SK-N-MC (cell line): Measurements from ENCODE around the gene YTHDF1.

Experiments
- EZH2 ChIP-seq: fragments of 200-600 bp; sonication (generic); IDR thresholded peaks from one replicate; pipeline ENCODE4 v1.6.1; 2017; ENCODE audit warnings: antibody characterized with exemption
- POLR2AphosphoS5 ChIP-seq: IDR thresholded peaks from 2 replicates; pipeline ENCODE4 v1.6.1; 2012; ENCODE audit warnings: mild to moderate bottlenecking, low read depth, low read length, borderline replicate concordance

GRCh38 chr20:63183422-63184146 is 32.3 kb downstream of the YTHDF1 start:
- no peak for TF ChIP-seq POLR2AphosphoS5
- no peak for TF ChIP-seq EZH2
